Brain microvascular endothelial cell (primary cell): Measurements from ENCODE around the gene CAMK2D.

Experiments used
- DNase-seq: peaks from one replicate; pipeline ENCODE4 v3.0.0-alpha.2; 2020
- H3K27ac ChIP-seq: fragments of 250-450 bp; sonication (Bioruptor Pico); 2 replicates; pipeline ENCODE4 v1.5.1; 2020; ENCODE audit warnings: mild to moderate bottlenecking, moderate library complexity
- H3K27me3 ChIP-seq: fragments of 250-450 bp; sonication (Bioruptor Pico); replicated peaks from 2 replicates; pipeline ENCODE4 v1.5.1; 2020; ENCODE audit warnings: mild to moderate bottlenecking
- H3K36me3 ChIP-seq: fragments of 250-450 bp; sonication (Bioruptor Pico); replicated peaks from 2 replicates; pipeline ENCODE4 v1.5.1; 2020; ENCODE audit warnings: mild to moderate bottlenecking
- H3K4me3 ChIP-seq: 2 replicates; pipeline ENCODE4 v1.5.1; 2011; ENCODE audit warnings: low read depth, mild to moderate bottlenecking, control low read depth, low read length, moderate library complexity
- CTCF ChIP-seq: IDR thresholded peaks from 2 replicates; pipeline ENCODE4 v1.5.1; 2011; ENCODE audit warnings: low read depth, mild to moderate bottlenecking, moderate library complexity, low read length, control low read depth, inconsistent platforms; ENCODE audit errors: missing control alignments
- in situ Hi-C: cut with HindIII; loops from 2 replicates; pipeline ENCODE4 v1.10.0; 2017; ENCODE audit warnings: low sequenced_read_pairs, low pct_ligation_motif_present

The CAMK2D gene

DNA sequence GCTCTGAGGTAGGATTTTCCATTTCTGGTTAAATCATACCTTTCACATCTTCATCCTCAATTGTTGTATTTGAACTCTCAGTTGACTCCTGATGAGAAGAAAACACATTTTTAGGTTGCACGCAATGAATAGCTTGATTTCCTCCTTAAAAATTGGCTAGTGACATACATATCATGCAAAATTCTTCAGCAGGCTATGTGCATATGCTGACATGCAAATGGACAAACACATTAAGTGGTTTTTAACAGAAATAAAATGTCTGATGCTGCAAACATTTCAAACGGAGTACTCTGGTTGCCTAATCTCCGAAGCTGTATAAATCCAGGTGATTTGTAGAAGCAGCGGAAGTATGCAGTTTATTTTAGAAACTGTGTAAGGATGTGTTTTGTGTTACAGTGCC is 261.1 kb downstream of the CAMK2D start:
- no peak for DNase-seq
- H3K27me3 ChIP-seq: no peaks in the 10 kb centered on the region
- H3K36me3 ChIP-seq: no peaks in the 10 kb centered on the region
- no peak overlapping the region for H3K4me3 ChIP-seq
- TF ChIP-seq CTCF: no peak
- in situ Hi-C loops: no loop called here
- H3K27ac ChIP-seq: no peak overlapping the region

- Histone ChIP-seq H3K27ac (no peak overlapping the region), H3K4me3 (no peak overlapping the region), H3K36me3 (no peaks in the 10 kb centered on the region), H3K27me3 (no peaks in the 10 kb centered on the region)
- DNase-seq: peak; percentile 65
- no peak for TF ChIP-seq CTCF
- in situ Hi-C loops: no loop called here
These were observed 261.8 kb downstream of the CAMK2D start for GRCh38 chr4:113499696-113500095.

DNA sequence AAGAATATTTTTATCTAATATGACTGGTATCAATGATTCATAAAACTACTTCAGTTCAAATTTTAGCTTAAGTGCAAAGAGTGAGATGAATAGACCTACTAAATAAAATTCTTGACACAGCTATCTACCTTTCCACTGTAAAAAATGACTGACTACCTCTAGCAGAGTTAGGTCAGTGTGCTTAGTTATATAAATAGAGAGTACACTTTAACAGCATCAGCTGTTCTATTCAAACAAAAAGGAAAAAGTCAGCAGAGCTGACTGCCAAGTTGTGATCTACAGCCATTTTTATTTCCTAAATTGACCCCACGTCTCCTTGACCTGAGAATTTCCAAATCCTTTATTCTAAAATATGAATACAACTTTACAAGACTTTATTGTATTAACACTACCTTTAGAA is 262.4 kb downstream of the CAMK2D start:
- in situ Hi-C loops: no loop called here
- H3K36me3 ChIP-seq: no peaks in the 10 kb centered on the region
- H3K27ac ChIP-seq: no peak overlapping the region
- no peaks in the 10 kb centered on the region for H3K27me3 ChIP-seq
- no peak for DNase-seq
- TF ChIP-seq CTCF: no peak
- H3K4me3 ChIP-seq: no peak overlapping the region

DNA sequence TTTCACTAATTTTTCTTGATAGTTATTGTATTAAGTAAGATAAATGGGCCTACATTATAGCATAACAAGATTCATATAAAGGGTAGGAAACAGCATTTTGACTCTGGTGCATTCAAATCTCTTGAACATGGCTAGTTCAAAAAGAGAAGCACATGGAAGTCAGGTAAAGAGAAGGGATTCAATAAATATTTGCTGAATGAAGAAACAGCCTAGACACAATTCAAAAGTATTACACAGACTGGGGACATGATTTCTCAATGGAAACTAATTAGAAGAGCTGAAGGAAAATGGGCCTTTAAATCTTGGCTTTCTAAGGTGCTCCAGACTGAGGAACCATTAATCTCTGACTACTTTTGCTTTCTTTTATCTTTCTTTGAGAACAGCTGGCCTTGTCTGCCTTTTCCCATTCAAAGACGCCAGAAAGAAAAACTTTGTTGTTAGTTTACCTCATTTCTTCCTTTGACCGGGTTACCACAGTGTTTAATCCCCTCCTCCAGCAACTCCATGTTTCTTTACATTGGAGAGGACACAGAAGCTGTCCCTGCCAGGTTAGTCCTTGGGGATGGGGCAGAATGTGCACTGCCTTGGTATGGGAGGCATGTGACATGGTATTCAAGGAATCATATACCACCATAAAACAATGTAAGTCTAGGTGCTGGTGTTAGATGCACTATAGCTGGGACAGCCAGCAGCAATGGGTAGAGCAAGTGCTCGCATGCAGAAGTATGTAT is 264.2 kb downstream of the CAMK2D start:
- no peak overlapping the region for H3K4me3 ChIP-seq

GRCh38 chr4:113496698-113497097 is 264.8 kb downstream of the CAMK2D start:
- no peak overlapping the region for H3K4me3 ChIP-seq
- no peak for DNase-seq
- TF ChIP-seq CTCF: no peak
- H3K27ac ChIP-seq: no peak overlapping the region
- no peaks in the 10 kb centered on the region for H3K36me3 ChIP-seq
- in situ Hi-C loops: no loop called here
- no peaks in the 10 kb centered on the region for H3K27me3 ChIP-seq

More for the DNA sequence above, 264.2 kb downstream of the CAMK2D start:
- no peak for TF ChIP-seq CTCF
- no peaks in the 10 kb centered on the region for H3K36me3 ChIP-seq
- H3K27ac ChIP-seq: no peak overlapping the region
- no peak for DNase-seq
- H3K27me3 ChIP-seq: no peaks in the 10 kb centered on the region
- in situ Hi-C loops: no loop called here

DNA sequence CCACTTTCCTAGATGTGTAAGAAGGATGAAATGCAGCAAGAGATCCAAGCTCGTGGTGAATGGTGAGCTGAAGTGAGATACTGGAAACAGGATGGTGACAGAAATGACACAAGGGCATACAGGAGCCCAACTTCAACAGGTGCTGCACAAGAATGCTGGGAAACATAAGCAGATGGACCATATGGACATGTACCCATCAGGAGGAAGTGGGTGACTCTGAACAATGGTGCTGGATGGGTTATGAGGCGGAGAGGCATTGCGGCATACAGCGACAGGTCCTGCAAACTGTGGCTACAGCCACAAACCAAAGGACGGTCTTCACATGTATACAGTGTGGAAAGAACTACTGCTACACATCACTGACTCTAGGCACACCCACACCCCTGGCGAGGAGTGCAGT is 265.7 kb downstream of the CAMK2D start:
- Histone ChIP-seq H3K27me3 (no peaks in the 10 kb centered on the region), H3K36me3 (no peaks in the 10 kb centered on the region), H3K27ac (no peak overlapping the region), H3K4me3 (no peak overlapping the region)
- no peak for DNase-seq
- in situ Hi-C loops: no loop called here
- no peak for TF ChIP-seq CTCF
